Activated B cell treated with CpG ODN at 0.5 μM for 24 hours (primary cell): ENCODE data around the gene HAGHL. TPM values are rescaled to one million over a fixed set of nuclear protein-coding genes. Genes with fewer than 3 reads are reported as not detected.

Experiments used
- ATAC-seq: fragments of 200-7000 bp; cut with Tn5 transposase; one replicate; pipeline ENCODE4 v1.10.0; 2021; ENCODE audit warnings: low read depth, mild to moderate bottlenecking, moderate library complexity
- CTCF ChIA-PET: fragments of 350-600 bp; sonication (Branson Sonifier 250); formaldehyde crosslinking; loops from one replicate; lab custom pipeline; 2021; ENCODE audit warnings: antibody characterized with exemption; lab: Charles Lee
- POLR2A ChIA-PET: fragments of 350-600 bp; sonication (Branson Sonifier 250); formaldehyde crosslinking; loops from one replicate; lab custom pipeline; 2021; ENCODE audit warnings: antibody characterized with exemption; lab: Charles Lee
- DNase-seq: peaks from one replicate; pipeline ENCODE4 v3.0.0; 2022
- H3K27ac Mint-ChIP-seq: one replicate; pipeline ENCODE4 v1.8.0; 2020; ENCODE audit warnings: mixed read lengths
- H3K27me3 Mint-ChIP-seq: one replicate; pipeline ENCODE4 v1.8.0; 2021; ENCODE audit warnings: mixed read lengths
- H3K36me3 Mint-ChIP-seq: one replicate; pipeline ENCODE4 v1.8.0; 2021; ENCODE audit warnings: low read depth, mixed read lengths
- H3K4me1 Mint-ChIP-seq: one replicate; pipeline ENCODE4 v1.8.0; 2021; ENCODE audit warnings: mixed read lengths
- H3K4me3 Mint-ChIP-seq: one replicate; pipeline ENCODE4 v1.8.0; 2020; ENCODE audit warnings: mild to moderate bottlenecking, mixed read lengths
- H3K9me3 Mint-ChIP-seq: one replicate; pipeline ENCODE4 v1.8.0; 2020; ENCODE audit warnings: mixed read lengths
- intact Hi-C: fragments of 100-400 bp; cut with micrococcal nuclease; formaldehyde crosslinking; loops from one replicate; pipeline ENCODE4 v1.15.1; 2024
- total RNA-seq: library from RNA; stranded (reverse); gene quantifications from 2 replicates; pipeline ENCODE4 v1.2.3, GENCODE V29; 2022
- TF ChIP-seq, protein P1 (sequence below): fragments of 200-600 bp; IDR thresholded peaks from one replicate; pipeline ENCODE4 v1.8.0; 2022; ENCODE audit warnings: antibody characterized with exemption, mild to moderate bottlenecking

HAGHL gene
- total RNA-seq, 1 donor from 2014 or later: 10.9 TPM

DNA sequence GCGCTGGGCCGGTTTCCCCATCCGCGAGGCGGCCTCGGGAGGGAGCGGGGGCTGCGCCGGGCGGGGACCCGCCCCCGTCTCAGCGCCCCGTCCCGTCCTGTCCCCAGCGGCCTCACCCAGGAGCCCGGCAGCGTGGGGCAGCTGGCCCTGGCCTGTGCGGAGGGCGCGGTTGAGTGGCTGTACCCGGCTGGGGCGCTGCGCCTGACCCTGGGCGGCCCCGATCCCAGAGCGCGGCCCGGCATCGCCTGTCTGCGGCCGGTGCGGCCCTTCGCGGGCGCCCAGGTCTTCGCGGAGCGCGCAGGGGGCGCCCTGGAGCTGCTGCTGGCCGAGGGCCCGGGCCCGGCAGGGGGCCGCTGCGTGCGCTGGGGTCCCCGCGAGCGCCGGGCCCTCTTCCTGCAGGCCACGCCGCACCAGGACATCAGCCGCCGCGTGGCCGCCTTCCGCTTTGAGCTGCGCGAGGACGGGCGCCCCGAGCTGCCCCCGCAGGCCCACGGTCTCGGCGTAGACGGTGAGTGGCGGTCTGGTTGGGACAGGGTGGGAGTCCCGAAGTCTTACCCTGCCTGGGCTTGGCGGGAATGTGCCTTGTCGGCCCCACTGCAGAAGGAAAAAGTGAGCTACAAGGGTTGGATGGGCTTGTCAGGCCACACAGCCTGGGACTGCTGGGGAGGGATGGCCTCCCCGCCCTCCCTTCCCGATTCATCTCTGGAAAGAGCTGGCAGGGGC lies 11.3 kb upstream of the HAGHL start:
- no peaks in the 10 kb centered on the region for H3K9me3 Mint-ChIP-seq
- ChIA-PET POLR2A (interaction anchor here (0.7 to 2.8 kb wide), 10 partner anchors 9 to 365 kb away, joined by 3 to 8 read pairs (median 4); partner anchors contain the start of genes CHTF18, CIAO3, RPUSD1 and WDR24), CTCF (interaction anchor here (0.6 to 1.2 kb wide), 4 partner anchors 12 to 73 kb away, joined by 3 to 4 read pairs (median 3); partner anchors contain the start of genes CHTF18, CIAO3 and RPUSD1)
- peaks cover 22% of the 10 kb centered on the region for H3K4me1 Mint-ChIP-seq
- peak overlapping the region; percentile 68 for H3K4me3 Mint-ChIP-seq
- H3K27ac Mint-ChIP-seq: no peak overlapping the region
- DNase-seq: peak; percentile 42
- peaks cover 7% of the 10 kb centered on the region for H3K27me3 Mint-ChIP-seq
- no peaks in the 10 kb centered on the region for H3K36me3 Mint-ChIP-seq
- intact Hi-C loops: loop anchor here (1.0 kb wide), 1 partner anchor 48 kb away; no protein-coding TSS in a partner anchor
- TF ChIP-seq, protein P1, sequence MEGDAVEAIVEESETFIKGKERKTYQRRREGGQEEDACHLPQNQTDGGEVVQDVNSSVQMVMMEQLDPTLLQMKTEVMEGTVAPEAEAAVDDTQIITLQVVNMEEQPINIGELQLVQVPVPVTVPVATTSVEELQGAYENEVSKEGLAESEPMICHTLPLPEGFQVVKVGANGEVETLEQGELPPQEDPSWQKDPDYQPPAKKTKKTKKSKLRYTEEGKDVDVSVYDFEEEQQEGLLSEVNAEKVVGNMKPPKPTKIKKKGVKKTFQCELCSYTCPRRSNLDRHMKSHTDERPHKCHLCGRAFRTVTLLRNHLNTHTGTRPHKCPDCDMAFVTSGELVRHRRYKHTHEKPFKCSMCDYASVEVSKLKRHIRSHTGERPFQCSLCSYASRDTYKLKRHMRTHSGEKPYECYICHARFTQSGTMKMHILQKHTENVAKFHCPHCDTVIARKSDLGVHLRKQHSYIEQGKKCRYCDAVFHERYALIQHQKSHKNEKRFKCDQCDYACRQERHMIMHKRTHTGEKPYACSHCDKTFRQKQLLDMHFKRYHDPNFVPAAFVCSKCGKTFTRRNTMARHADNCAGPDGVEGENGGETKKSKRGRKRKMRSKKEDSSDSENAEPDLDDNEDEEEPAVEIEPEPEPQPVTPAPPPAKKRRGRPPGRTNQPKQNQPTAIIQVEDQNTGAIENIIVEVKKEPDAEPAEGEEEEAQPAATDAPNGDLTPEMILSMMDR: no peak
- peak; percentile 7 for ATAC-seq

DNA sequence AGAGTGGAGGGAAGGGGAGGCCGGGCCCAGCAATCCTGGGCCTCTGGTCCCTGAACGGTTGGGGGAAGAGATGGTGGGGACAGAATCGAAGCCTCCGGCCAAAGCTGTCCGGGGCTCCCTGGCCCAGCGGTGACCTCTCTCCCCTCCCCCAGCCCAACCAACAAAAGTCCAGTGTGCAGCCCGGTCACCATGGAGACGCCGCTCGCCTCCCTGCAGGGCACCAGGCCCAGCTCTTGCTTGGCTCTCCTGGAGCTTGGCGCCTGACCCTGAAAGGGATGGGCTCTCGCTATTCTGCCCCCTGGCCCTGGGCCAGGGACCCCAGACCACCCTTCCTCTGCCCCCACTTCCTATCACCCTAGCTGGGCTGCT lies 10.7 kb upstream of the HAGHL start:
- no peaks in the 10 kb centered on the region for H3K36me3 Mint-ChIP-seq
- POLR2A ChIA-PET: interaction anchor here (0.7 to 2.8 kb wide), 8 partner anchors 12 to 248 kb away, joined by 3 to 8 read pairs (median 4); partner anchors contain the start of genes CHTF18, CIAO3, RPUSD1 and WDR24
- H3K4me1 Mint-ChIP-seq: peaks cover 22% of the 10 kb centered on the region
- H3K27ac Mint-ChIP-seq: no peak overlapping the region
- ATAC-seq: no peak
- CTCF ChIA-PET: interaction anchor here (0.9 kb wide), 1 partner anchor 27 kb away, joined by 3 read pairs; no protein-coding TSS in a partner anchor
- TF ChIP-seq, protein P1: no peak
- intact Hi-C loops: no loop called here
- no peak for DNase-seq
- peak overlapping the region; percentile 68 for H3K4me3 Mint-ChIP-seq
- peaks cover 7% of the 10 kb centered on the region for H3K27me3 Mint-ChIP-seq
- no peaks in the 10 kb centered on the region for H3K9me3 Mint-ChIP-seq

DNA sequence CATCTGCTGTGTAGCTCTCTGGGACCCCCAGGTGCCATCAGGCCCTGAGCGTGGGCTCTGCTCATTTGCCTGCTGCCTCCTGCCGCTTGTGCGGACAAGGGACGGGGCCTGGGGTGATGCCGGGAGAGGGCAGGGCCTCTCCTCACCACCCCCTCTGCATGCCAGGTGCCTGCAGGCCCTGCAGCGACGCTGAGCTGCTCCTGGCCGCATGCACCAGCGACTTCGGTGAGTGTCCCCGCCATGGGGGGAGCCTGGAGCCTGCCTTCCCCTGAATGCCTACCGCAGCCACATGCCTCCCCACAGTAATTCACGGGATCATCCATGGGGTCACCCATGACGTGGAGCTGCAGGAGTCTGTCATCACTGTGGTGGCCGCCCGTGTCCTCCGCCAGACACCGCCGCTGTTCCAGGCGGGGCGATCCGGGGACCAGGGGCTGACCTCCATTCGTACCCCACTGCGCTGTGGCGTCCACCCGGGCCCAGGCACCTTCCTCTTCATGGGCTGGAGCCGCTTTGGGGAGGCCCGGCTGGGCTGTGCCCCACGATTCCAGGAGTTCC lies 10.1 kb upstream of the HAGHL start:
- no peak for ATAC-seq
- DNase-seq: no peak
- Mint-ChIP-seq H3K27me3 (peaks cover 7% of the 10 kb centered on the region), H3K27ac (no peak overlapping the region), H3K9me3 (no peaks in the 10 kb centered on the region), H3K36me3 (no peaks in the 10 kb centered on the region), H3K4me3 (no peak overlapping the region), H3K4me1 (peaks cover 21% of the 10 kb centered on the region)
- ChIA-PET POLR2A (interaction anchor here (0.7 to 2.8 kb wide), 6 partner anchors 12 to 592 kb away, joined by 3 to 8 read pairs (median 4); partner anchors contain the start of genes CHTF18, CIAO3 and RPUSD1), CTCF (interaction anchor here (0.9 kb wide), 1 partner anchor 26 kb away, joined by 3 read pairs; no protein-coding TSS in a partner anchor)
- intact Hi-C loops: no loop called here
- TF ChIP-seq, protein P1: no peak

DNA sequence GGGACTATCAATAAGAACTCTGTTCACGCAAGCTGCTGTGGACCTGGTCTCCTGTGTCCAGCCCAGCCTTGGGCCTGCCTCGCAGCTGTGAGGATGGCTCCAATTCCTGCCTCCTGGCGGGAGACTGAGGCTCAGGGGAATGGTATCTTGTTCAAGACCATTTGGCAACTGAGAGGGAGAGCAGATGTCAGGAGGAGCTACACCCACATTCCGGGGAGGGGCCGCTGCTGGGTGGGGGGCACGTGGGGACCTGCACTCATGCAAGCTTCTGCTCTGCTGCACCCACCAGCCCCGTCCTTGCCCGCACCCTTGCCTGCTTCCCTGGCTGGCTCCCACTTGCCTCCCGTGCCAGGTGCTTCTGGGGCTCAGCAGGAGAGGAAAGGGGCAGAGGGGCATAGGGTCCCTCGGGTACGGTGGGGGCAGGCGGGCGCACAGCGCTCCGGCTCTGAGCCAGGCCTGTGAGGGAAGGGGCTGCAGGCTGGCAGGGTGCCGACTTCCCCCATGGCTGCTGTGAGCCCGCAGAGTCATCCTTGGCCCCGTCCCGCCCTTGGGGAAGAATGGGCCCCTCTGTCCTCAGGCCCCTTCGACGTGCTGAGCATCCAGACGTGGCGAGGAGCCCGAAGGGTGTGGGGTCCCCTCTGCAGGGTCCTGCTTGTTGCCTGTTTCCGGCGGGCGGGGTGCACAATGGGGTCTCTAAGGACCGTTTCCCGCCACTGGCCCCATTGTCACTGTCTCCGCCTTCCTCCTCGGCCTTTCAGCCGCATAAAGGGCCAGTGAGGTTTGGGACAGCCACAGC lies 9.3 kb upstream of the HAGHL start:
- no peaks in the 10 kb centered on the region for H3K9me3 Mint-ChIP-seq
- H3K4me3 Mint-ChIP-seq: no peak overlapping the region
- H3K27me3 Mint-ChIP-seq: peaks cover 6% of the 10 kb centered on the region
- TF ChIP-seq, protein P1: no peak
- ChIA-PET CTCF (no interaction called here), POLR2A (interaction anchor here (0.7 kb wide), 1 partner anchor 591 kb away, joined by 4 read pairs; no protein-coding TSS in a partner anchor)
- H3K4me1 Mint-ChIP-seq: peaks cover 20% of the 10 kb centered on the region
- intact Hi-C loops: no loop called here
- no peak overlapping the region for H3K27ac Mint-ChIP-seq
- H3K36me3 Mint-ChIP-seq: no peaks in the 10 kb centered on the region
- ATAC-seq (no peak), DNase-seq (no peak)
